Testis (tissue), 3 donors: ENCODE measurements around the gene PFN3. TPM values are rescaled to one million over a fixed set of nuclear protein-coding genes. Genes with fewer than 3 reads are reported as not detected.

Source experiments
- DNase-seq: peaks from one replicate; pipeline ENCODE4 v3.0.0-alpha.2; 2019
- H3K27ac ChIP-seq, 2 donors: fragments of 200-600 bp; sonication (generic); one replicate each; pipeline ENCODE4 v1.5.1; 2019
- H3K27me3 ChIP-seq: fragments of 200-600 bp; sonication (generic); one replicate; pipeline ENCODE4 v1.5.1; 2019
- H3K36me3 ChIP-seq: fragments of 200-600 bp; sonication (generic); one replicate; pipeline ENCODE4 v1.5.1; 2017; ENCODE audit warnings: low read depth; ENCODE audit errors: missing control alignments
- H3K4me1 ChIP-seq: fragments of 200-600 bp; sonication (generic); one replicate; pipeline ENCODE4 v1.5.1; 2019
- H3K4me3 ChIP-seq, 2 donors: fragments of 200-600 bp; sonication (generic); one replicate each; pipeline ENCODE4 v1.5.1; 2017 to 2019
- H3K9me3 ChIP-seq: fragments of 200-600 bp; sonication (generic); one replicate; pipeline ENCODE4 v1.5.1; 2017
- POLR2A ChIP-seq: fragments of 450-650 bp; IDR thresholded peaks from one replicate; pipeline ENCODE4 v1.6.1; 2017; ENCODE audit warnings: antibody characterized with exemption, mild to moderate bottlenecking, moderate library complexity
- WGBS, 2 donors: methylation state at CpG; one replicate each; pipeline ENCODE4 v1.1.5; 2018; 5-methylcytosine and 5-hydroxymethylcytosine counted together
- intact Hi-C: fragments of 100-400 bp; cut with DNase I; formaldehyde crosslinking; loops from one replicate; pipeline ENCODE4 v1.15.1; 2023; ENCODE audit warnings: low total_unique reads
- polyA plus RNA-seq: library from polyadenylated mRNA; stranded (reverse); fragments of 350-450 nt; fragmentation: Illumina TruSeq; extraction: RNeasy Lipid Tissue Mini Kit (QIAGEN cat#74804); gene quantifications from one replicate; pipeline ENCODE4 v1.2.3, GENCODE V29; 2014; ENCODE audit warnings: low read depth, low replicate concordance; ENCODE audit not compliant: insufficient read depth
- total RNA-seq, 2 donors: library from RNA; depleted of rRNA; stranded (reverse); fragments of >200 nt; gene quantifications; one replicate each; pipeline ENCODE4 v1.2.3, GENCODE V29; 2016
- TF ChIP-seq, protein P1 (sequence below), 3 experiments: fragments of 450-650 bp in 2 of 3; fragments of 200-600 bp in 1 of 3; sonication (generic) in 1 of 3; IDR thresholded peaks; one replicate each; pipeline ENCODE4 v1.5.1; 2016 to 2019; ENCODE audit warnings: antibody characterized with exemption in 3 of 3, mild to moderate bottlenecking in 2 of 3, moderate library complexity in 1 of 3

The PFN3 gene
- total and polyA plus RNA-seq, 3 donors from 2014 or later: 7.4 to 45.7 (median 27.5) TPM

DNA sequence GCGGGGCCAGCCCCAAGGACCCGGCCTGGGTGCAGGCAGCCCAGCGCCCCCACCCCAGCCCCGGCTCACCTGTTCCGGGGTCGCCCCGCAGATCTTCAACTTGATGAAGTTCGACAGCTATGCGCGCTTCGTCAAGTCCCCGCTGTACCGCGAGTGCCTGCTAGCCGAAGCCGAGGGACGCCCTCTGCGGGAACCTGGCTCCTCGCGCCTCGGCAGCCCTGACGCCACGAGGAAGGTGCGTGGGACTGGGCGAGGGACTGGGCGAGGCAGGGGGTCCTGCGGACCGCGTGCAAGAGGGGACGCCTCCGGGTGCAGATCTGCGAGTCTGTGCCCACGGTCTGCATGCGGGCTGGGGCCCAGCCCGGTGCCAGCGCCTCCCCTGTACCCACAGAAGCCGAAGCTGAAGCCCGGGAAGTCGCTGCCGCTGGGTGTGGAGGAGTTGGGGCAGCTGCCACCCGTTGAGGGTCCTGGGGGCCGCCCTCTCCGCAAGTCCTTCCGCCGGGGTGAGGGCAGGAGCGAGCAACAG, 33.1 kb downstream of the PFN3 start:
- Histone ChIP-seq H3K27me3 (no peaks in the 10 kb centered on the region), H3K4me1 (peaks cover 22% of the 10 kb centered on the region), H3K36me3 (no peaks in the 10 kb centered on the region), H3K4me3 (peak overlapping the region; percentile 49 to 62), H3K9me3 (no peaks in the 10 kb centered on the region), H3K27ac (peak overlapping the region; percentile 90 to 91)
- DNase-seq: no peak
- TF ChIP-seq, protein P1, sequence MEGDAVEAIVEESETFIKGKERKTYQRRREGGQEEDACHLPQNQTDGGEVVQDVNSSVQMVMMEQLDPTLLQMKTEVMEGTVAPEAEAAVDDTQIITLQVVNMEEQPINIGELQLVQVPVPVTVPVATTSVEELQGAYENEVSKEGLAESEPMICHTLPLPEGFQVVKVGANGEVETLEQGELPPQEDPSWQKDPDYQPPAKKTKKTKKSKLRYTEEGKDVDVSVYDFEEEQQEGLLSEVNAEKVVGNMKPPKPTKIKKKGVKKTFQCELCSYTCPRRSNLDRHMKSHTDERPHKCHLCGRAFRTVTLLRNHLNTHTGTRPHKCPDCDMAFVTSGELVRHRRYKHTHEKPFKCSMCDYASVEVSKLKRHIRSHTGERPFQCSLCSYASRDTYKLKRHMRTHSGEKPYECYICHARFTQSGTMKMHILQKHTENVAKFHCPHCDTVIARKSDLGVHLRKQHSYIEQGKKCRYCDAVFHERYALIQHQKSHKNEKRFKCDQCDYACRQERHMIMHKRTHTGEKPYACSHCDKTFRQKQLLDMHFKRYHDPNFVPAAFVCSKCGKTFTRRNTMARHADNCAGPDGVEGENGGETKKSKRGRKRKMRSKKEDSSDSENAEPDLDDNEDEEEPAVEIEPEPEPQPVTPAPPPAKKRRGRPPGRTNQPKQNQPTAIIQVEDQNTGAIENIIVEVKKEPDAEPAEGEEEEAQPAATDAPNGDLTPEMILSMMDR (IDR thresholded peaks at IDR 0.05): no peak
- TF ChIP-seq POLR2A: no peak
- WGBS, 2 donors: 32% methylated on average over 42 of the region's 46 CpGs; no CpG with 5 or more reads in 1 of the 2 donors
- intact Hi-C loops: no loop called here

DNA sequence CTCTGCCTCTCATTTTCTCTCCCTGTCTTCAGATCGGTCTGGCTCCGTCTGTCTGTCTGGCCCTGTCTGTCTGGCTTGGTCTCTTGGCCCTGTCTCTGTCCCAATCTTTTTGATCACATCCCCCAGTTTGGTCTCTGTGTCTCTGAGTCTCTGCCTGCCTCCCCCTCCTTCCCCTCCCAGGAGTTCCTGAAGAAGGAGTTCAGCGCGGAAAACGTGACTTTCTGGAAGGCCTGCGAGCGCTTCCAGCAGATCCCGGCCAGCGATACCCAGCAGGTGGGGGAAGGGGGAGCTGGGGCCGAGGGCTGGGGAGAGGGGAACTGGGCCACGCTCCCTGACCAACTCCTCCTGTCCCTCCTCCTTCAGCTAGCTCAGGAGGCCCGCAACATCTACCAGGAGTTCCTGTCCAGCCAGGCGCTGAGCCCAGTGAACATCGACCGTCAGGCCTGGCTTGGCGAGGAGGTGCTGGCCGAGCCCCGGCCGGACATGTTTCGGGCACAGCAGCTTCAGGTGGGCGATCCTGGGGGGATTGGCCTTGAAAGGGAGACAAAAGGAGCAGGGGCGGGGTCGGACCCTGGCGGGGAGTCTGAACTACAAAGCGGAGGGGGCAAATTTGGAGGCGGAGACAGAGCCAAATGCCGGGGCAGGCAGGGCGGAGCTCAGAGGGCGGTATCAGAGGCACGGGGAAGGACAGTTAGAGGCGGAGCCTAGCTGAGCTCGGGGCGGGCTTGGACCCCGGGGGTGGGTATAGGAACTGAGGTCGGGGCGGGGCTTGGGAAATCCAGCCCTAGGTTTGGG, 33.7 kb downstream of the PFN3 start:
- H3K4me1 ChIP-seq: peaks cover 22% of the 10 kb centered on the region
- peak; percentile 93 for DNase-seq
- intact Hi-C loops: no loop called here

DNA sequence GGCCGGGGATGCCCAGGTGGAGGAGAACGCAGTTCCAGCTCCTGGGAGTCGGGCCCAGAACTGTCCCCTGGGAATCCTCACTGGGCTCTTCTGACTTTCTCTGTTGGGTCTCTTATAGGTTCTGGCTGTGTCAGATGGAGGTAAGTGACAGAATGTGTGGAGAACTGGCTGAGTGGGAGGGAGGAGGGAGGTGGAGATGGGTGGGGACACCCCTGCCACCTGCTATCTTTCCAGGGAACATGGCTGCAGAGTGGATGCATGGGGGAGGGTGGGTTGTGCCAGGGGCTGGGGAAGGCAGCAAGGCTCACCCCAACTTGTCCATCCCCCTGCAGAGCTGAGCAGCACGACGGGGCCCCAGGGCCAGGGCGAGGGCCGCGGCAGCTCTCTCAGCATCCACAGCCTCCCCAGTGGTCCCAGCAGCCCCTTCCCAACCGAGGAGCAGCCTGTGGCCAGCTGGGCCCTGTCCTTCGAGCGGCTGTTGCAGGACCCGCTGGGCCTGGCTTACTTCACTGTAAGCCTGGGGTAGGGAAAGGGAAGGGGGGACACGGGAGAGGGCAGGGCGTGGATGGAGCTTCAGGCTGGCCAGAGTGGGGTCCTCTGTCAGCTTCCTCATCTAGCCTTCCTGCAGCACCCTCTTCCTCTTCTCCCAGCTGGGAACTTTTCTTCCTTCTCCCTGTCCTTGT, 34.5 kb downstream of the PFN3 start:
- Histone ChIP-seq H3K27me3 (no peaks in the 10 kb centered on the region), H3K9me3 (no peaks in the 10 kb centered on the region), H3K36me3 (no peaks in the 10 kb centered on the region), H3K4me1 (peaks cover 22% of the 10 kb centered on the region), H3K27ac (peak overlapping the region; percentile 90 to 91), H3K4me3 (no peak overlapping the region)
- intact Hi-C loops: no loop called here
- DNase-seq: no peak
- 70 to 76% methylated on average over 9 to 14 of the region's 14 CpGs for WGBS, 2 donors
- TF ChIP-seq POLR2A: no peak
- TF ChIP-seq, protein P1 (IDR thresholded peaks at IDR 0.05): no peak

More for the DNA sequence above, 33.7 kb downstream of the PFN3 start:
- no peaks in the 10 kb centered on the region for H3K36me3 ChIP-seq
- 5 to 7% methylated on average over 27 to 36 of the region's 36 CpGs for WGBS, 2 donors
- no peaks in the 10 kb centered on the region for H3K9me3 ChIP-seq
- H3K27me3 ChIP-seq: no peaks in the 10 kb centered on the region
- H3K4me3 ChIP-seq: peak overlapping the region; percentile 49 to 62
- peak overlapping the region; percentile 90 to 91 for H3K27ac ChIP-seq
- TF ChIP-seq, protein P1 (IDR thresholded peaks at IDR 0.05): no peak
- no peak for TF ChIP-seq POLR2A

DNA sequence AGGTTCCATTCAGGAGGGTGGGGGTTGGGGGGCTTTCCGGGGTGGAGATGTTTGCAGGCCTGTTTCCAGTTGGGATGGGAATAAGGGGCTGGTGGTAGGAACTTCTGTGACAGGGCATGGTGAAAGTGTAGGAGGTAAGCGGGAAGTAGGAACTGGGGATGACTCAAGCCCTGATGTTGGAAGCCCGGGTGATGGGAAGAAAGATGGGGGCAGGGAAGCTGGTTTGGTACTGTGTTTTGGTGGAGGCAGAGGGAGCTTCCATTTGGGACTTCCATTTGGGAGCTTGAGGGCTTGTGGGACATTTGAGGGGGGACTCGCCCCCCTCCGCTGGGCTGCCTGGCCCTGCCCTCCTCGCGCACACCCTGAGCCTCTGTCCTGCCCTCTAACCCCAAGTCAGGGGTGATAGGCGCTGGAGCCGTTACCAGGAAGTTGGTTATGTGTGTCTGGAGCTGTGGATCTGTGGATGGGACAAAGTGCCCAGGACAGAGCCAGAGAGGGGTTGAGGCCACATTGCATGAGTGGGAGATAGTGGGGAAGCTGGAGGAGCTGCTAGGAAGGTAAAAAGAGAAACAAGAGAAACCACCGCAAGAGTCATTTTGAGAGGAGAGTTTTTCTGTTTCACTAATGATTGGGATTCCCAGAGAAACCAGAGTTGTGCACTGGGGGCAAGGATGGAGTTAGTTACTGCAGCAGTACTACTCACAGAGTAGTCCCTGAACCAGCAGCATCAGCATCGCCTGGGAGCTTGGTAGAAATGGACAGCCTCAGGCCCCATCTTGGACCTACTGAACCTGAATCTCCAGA, 36.1 kb downstream of the PFN3 start:
- intact Hi-C loops: no loop called here
- TF ChIP-seq, protein P1 (IDR thresholded peaks at IDR 0.05): no peak
- TF ChIP-seq POLR2A: no peak
- no peaks in the 10 kb centered on the region for H3K9me3 ChIP-seq
- no peak overlapping the region for H3K4me3 ChIP-seq
- H3K36me3 ChIP-seq: no peaks in the 10 kb centered on the region
- DNase-seq: no peak
- H3K27ac ChIP-seq: no peak overlapping the region
- peaks cover 22% of the 10 kb centered on the region for H3K4me1 ChIP-seq
- WGBS, 2 donors: 78 to 84% methylated on average over 8 to 11 of the region's 11 CpGs
- H3K27me3 ChIP-seq: no peaks in the 10 kb centered on the region
